Lower lobe of right lung (tissue), 2 donors: ENCODE measurements around the gene NFE2L1. TPM values are rescaled to one million over a fixed set of nuclear protein-coding genes. Genes with fewer than 3 reads are reported as not detected.

Experiments used
- ATAC-seq, 2 donors: fragments of 200-7000 bp; cut with Tn5 transposase; one replicate each; pipeline ENCODE4 v1.9.1; 2020 to 2022; ENCODE audit warnings: mild to moderate bottlenecking in 2 of 2, moderate library complexity in 2 of 2
- DNase-seq: peaks from one replicate; pipeline ENCODE4 v3.0.0-alpha.2; 2020
- H3K27ac ChIP-seq: fragments of 200-600 bp; one replicate; pipeline ENCODE4 v1.8.0; 2022
- H3K27me3 ChIP-seq: fragments of 200-600 bp; one replicate; pipeline ENCODE4 v1.8.0; 2022; ENCODE audit warnings: low read depth
- H3K36me3 ChIP-seq: fragments of 200-600 bp; one replicate; pipeline ENCODE4 v1.8.0; 2022; ENCODE audit warnings: mild to moderate bottlenecking
- H3K4me1 ChIP-seq: fragments of 200-600 bp; one replicate; pipeline ENCODE4 v1.8.0; 2022
- H3K4me3 ChIP-seq: fragments of 200-600 bp; one replicate; pipeline ENCODE4 v1.8.0; 2022; ENCODE audit warnings: mild to moderate bottlenecking
- H3K9me3 ChIP-seq: fragments of 200-600 bp; one replicate; pipeline ENCODE4 v1.8.0; 2022
- CTCF ChIP-seq: fragments of 200-600 bp; IDR thresholded peaks from one replicate; pipeline ENCODE4 v1.8.0; 2022; ENCODE audit warnings: antibody characterized with exemption, mild to moderate bottlenecking
- intact Hi-C: fragments of 100-400 bp; cut with DNase I; formaldehyde crosslinking; loops from one replicate; pipeline ENCODE4 v1.11.0; 2022
- total RNA-seq: library from RNA; stranded (reverse); fragmentation: NEBNext Ultra II Directional; extraction: Animal tissue kit (Norgen Biotek cat#: 25700); gene quantifications from one replicate; pipeline ENCODE4 v1.2.1, GENCODE V29; 2021
- donor health status: DM: no; HTN: yes; CAD: no; lungs with severe emphysema.

NFE2L1 gene
- total RNA-seq, 1 donor from 2014 or later: 162 TPM

DNA sequence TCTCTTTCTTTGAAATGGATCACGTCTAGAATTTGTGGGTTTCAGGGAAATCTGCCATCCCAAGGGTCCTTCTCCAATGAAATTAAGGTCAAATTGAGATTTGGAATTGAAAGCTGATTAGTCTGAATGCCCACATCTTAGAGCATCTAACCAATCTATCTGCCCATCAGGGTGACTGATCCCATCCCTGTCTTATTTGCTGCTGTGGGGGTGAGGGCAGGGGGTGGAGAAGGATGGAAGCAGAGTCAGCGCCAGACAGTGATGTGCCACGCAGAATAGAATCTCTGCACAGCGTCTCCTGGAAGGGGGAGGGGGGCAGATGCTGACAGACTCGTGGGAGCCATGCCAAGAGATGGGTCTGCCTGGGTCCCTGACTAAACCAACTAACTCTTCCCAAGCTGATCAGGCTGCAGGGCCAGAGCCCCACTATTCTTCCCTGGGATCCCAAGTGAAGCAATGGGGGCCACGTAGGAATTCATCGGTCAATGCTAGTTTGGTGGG, 45.2 kb upstream of the NFE2L1 start:
- intact Hi-C loops: no loop called here
- ATAC-seq (no peak), DNase-seq (no peak)
- no peaks in the 10 kb centered on the region for H3K36me3 ChIP-seq
- H3K27me3 ChIP-seq: peaks cover 12% of the 10 kb centered on the region
- TF ChIP-seq CTCF: no peak
- no peak overlapping the region for H3K4me3 ChIP-seq
- no peaks in the 10 kb centered on the region for H3K9me3 ChIP-seq
- peaks cover 28% of the 10 kb centered on the region for H3K4me1 ChIP-seq
- peak overlapping the region; percentile 59 for H3K27ac ChIP-seq

GRCh38 chr17:48003417-48004151, 44.6 kb upstream of the NFE2L1 start:
- Histone ChIP-seq H3K4me3 (no peak overlapping the region), H3K27me3 (peaks cover 12% of the 10 kb centered on the region), H3K4me1 (peaks cover 26% of the 10 kb centered on the region), H3K27ac (peak overlapping the region; percentile 59), H3K9me3 (no peaks in the 10 kb centered on the region), H3K36me3 (no peaks in the 10 kb centered on the region)
- ATAC-seq (no peak), DNase-seq (no peak)
- no peak for TF ChIP-seq CTCF
- intact Hi-C loops: no loop called here

GRCh38 chr17:48004983-48005382, 43.2 kb upstream of the NFE2L1 start:
- intact Hi-C loops: no loop called here
- Histone ChIP-seq H3K4me1 (peaks cover 22% of the 10 kb centered on the region), H3K36me3 (no peaks in the 10 kb centered on the region), H3K27ac (no peak overlapping the region), H3K4me3 (no peak overlapping the region), H3K27me3 (peaks cover 20% of the 10 kb centered on the region), H3K9me3 (no peaks in the 10 kb centered on the region)
- ATAC-seq: no peak
- no peak for DNase-seq
- TF ChIP-seq CTCF: no peak

DNA sequence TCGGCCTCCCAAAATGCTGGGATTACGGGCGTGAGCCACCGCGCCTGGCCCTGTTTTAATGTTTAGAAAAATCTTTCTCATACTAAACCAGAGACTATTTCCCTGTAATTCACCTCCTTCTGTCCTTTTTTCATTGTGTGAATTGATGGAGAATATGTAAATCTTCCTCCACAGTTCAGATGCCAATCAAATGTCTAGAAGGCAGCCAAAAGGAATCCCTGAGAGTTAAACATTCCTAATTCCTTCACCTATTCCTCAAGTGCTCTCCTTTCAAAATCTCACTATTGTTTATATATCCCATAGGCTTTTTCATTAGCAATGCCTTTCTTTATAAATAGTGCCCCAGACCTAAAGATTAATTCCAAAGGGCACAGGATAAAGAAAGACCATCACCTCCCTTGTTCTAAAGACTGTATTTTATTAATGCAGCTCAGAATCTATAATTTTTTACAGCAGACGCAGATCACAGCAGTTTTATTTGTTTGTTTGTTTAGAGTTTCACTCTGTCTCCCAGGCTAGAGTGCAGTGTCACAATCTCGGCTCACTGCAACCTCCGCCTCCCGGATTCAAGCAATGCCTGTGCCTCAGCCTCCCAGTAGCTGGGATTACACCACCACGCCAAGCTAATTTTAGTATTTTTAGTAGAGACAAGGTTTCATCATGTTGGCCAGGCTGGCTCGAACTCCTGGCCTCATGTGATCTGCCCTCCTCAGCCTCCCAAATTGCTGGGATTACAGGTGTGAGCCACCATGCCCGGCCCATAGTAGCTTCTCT, 41.0 kb upstream of the NFE2L1 start:
- TF ChIP-seq CTCF: no peak
- DNase-seq (peak; percentile 58), ATAC-seq (no peak)
- Histone ChIP-seq H3K27me3 (peaks cover 27% of the 10 kb centered on the region), H3K9me3 (no peaks in the 10 kb centered on the region), H3K4me3 (no peak overlapping the region), H3K36me3 (no peaks in the 10 kb centered on the region), H3K4me1 (peaks cover 22% of the 10 kb centered on the region), H3K27ac (no peak overlapping the region)
- intact Hi-C loops: no loop called here

GRCh38 chr17:48010193-48010592, 38.0 kb upstream of the NFE2L1 start:
- no peaks in the 10 kb centered on the region for H3K36me3 ChIP-seq
- H3K27me3 ChIP-seq: peaks cover 45% of the 10 kb centered on the region
- no peaks in the 10 kb centered on the region for H3K9me3 ChIP-seq
- intact Hi-C loops: no loop called here
- H3K4me1 ChIP-seq: peaks cover 18% of the 10 kb centered on the region
- H3K4me3 ChIP-seq: no peak overlapping the region
- ATAC-seq (no peak), DNase-seq (no peak)
- TF ChIP-seq CTCF: no peak
- H3K27ac ChIP-seq: no peak overlapping the region
